PFSK-1 (cell line): ENCODE results near the gene PLA2G4D.

Experiments
- POLR2AphosphoS5 ChIP-seq: IDR thresholded peaks from 2 replicates; pipeline ENCODE4 v1.6.1; 2012; ENCODE audit warnings: low read depth, mild to moderate bottlenecking, control low read depth, low read length, moderate library complexity
- SIN3A ChIP-seq: IDR thresholded peaks from 2 replicates; pipeline ENCODE4 v1.6.1; 2012; ENCODE audit warnings: mild to moderate bottlenecking, low read length, moderate library complexity, borderline replicate concordance; ENCODE audit not compliant: insufficient read depth
- TAF1 ChIP-seq: IDR thresholded peaks from 2 replicates; pipeline ENCODE4 v1.6.1; 2012; ENCODE audit warnings: low read length, control low read depth, borderline replicate concordance; ENCODE audit not compliant: insufficient read depth

DNA sequence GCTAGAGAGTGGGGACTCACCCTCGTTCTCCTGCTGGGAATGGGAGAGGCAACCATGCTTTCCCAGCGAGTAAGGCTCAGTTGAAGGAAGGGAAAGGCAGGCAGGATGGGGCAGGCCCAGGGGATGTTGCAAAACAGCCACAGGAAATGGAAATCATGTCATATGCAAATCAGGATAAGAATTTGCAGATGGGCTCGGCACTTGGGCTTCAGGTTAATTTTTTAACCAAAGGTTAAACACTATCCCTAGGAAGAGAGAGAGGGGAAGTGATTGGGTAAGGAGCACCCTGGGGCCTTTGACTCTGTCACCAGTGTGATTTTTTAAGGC, 59.0 kb downstream of the PLA2G4D start:
- TF ChIP-seq TAF1 (no peak), SIN3A (no peak), POLR2AphosphoS5 (no peak)
